GM15510 (cell line): Measurements from ENCODE around the gene ARHGAP26.

ENCODE experiments used
- POLR2A ChIP-seq: IDR thresholded peaks from 3 replicates; pipeline ENCODE4 v1.6.1; 2011; ENCODE audit warnings: borderline replicate concordance; ENCODE audit not compliant: insufficient read length; ENCODE audit errors: extremely low read depth

The ARHGAP26 gene

DNA sequence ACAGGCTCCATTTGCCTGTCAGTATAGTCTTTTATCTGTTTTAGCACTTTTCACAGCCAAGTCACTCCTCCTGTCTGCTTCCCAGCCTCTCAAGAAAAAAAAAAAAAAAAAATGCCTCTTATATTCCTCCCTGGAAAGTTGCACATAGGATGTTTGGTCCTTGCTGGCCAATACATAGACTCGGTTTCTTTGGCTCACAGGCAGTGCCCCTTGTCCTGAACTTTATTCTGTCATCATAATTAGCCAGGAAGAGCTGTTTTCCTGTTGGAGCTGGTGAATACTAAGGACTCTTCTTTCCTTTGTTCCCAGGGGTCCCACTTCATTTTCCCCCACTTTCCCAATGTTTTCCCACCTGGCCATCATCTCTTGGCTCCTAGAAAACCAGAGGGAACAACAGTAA lies 442.1 kb downstream of the ARHGAP26 start:
- no peak for TF ChIP-seq POLR2A

- no peak for TF ChIP-seq POLR2A
These were observed 443.2 kb downstream of the ARHGAP26 start for GRCh38 chr5:143213231-143213850.

GRCh38 chr5:143213851-143214363 lies 443.7 kb downstream of the ARHGAP26 start:
- TF ChIP-seq POLR2A, result peak; percentile 8

- no peak for TF ChIP-seq POLR2A
These were observed 444.3 kb downstream of the ARHGAP26 start for GRCh38 chr5:143214458-143214857.

DNA sequence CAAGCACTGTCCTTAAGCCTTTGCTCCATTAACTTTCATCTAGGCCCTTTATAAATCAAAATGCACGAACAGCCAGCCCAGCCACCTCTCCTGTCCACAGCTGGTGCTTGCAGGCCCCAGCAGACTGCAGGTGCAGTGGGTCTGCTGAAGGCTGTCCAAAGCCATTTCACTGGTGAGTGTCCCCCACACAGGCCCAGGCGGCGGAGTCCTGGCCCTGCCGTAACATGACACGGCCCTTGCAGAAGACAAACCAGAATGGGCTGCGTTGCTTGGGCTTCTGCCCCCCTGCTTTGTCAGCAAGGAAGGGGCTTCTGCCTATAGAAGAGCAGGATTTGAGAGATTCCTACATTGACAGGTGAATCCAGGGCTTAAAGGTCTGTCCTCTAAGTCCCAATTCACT lies 444.7 kb downstream of the ARHGAP26 start:
- no peak for TF ChIP-seq POLR2A

DNA sequence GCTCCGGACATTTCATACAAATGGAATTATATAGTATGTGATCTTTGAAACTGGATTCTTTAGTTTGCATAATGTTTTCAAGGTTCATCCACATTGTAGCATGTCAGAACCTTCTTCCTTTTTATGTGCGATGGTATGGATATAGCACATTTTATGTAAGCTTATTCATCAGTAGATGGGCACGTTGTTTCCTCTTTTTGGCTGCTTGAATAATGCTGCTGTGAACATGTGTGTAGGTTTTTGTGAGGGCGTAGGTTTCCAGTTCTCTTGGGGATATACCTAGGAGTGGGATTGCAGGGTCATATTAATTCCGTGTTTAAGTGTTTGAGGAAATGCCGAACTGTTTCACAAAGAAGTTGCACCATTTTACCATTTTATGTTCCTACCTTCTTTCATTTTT lies 445.5 kb downstream of the ARHGAP26 start:
- TF ChIP-seq POLR2A, result no peak

DNA sequence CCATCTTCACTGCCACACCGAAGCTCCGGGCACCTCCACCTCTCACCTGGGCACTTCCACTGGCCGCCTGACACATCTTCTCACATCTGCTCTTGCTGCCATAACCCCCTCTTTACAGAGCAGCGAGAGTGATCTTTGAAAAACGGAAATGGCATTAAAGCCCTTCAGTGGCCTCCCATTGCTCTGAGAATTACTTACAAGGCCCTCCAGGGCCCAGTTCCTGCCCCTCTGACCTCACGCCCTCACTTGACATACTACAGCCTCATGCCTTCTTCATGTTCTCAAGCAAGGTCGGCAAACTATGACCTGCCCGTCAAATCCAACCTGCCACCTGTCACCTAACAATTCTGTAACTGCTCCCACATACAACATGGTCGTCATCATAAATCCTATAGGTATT lies 446.0 kb downstream of the ARHGAP26 start:
- no peak for TF ChIP-seq POLR2A

- TF ChIP-seq POLR2A, result no peak
These were observed 447.1 kb downstream of the ARHGAP26 start for GRCh38 chr5:143217065-143217803.

DNA sequence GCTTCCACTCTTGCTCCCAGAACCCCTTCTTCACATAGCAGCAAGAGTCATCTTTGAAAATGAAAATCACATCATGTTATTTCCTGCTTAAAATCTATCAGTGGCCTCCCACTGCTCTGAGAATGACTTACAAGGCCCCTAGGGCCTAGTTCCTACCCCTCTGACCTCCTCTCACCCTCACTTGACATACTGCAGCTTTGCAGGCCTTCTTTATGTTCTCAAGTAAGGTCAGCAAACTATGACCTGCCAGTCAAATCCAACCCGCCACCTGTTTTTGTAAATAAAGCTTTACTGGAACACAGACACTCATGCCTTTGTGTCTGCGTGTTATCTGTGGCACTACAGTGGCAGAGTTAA lies 447.6 kb downstream of the ARHGAP26 start:
- TF ChIP-seq POLR2A, result no peak

DNA sequence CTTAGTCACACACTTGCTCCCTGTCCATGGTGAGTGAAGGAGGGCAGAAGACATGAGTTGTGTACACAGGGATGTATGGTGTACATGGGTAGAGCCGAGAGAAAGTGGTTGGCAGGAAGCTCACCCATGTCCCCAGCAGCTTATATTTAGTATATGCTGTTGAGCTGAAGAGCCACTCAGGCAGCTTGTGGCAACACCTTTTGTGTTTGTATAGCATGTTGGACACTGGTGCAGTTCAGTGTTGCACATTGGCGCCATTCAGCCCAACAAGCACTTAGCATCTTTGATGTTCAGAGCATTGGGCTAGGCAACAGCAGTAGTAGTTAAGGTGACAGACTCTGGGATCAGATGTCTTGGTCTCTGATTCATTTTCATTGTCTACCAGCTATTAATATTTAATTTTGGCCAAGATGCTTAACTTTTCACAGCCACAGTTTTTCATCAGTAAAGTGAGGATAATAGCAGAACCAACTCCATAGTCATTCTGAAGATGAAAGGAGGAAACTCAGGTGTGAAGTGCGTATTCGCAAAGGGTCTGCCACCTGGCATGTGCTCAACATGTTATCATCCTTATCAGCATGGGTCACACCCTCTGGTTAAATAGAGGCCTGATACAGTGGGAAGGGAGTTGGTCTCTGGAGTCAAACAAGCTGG lies 448.5 kb downstream of the ARHGAP26 start:
- TF ChIP-seq POLR2A, result no peak

DNA sequence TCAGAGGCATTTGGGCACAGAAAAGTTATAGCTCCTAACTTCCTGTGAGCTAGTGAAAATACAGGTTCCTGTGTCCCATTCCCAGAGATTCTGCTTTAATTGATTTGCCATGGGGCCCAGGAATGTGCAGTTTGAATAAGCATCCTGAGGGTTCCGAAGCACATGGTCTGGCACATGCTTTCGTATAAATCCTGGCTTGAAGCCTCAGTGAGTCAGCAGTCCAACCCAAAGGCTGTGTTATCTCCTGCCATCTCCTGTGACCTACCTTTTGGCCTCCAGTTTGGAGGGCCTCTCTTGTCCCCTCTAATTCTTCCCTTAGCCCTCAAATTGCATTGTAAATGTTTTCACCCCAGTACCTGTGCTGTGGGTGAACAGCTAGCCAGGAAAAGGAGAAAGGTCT lies 449.5 kb downstream of the ARHGAP26 start:
- TF ChIP-seq POLR2A, result no peak

DNA sequence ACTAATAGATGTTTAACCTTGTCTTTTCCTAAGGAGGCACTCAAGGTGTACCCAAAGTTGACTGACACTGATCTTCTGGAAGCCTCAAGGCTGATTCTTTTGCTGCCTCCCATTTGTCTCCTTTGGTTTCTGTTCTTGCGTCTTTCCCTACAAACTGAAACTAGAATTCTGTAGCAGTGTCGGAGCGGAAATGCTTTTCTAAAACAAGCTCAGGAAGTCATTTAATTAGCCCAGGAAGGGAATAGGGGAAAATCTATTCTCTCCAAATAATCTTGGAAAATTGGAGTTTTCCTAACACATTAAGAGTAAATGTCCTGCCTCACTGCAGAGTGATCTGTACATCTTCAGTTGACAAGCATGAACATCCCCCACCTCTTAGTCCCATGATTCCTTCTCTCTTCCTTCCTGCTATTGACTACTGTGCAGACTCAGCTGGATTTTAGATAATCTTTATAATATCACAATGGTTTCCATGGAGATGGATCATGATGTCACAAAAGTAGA lies 450.6 kb downstream of the ARHGAP26 start:
- TF ChIP-seq POLR2A, result no peak

GRCh38 chr5:143222287-143223231 lies 452.4 kb downstream of the ARHGAP26 start:
- TF ChIP-seq POLR2A, result no peak

GRCh38 chr5:143224672-143225071 lies 454.5 kb downstream of the ARHGAP26 start:
- no peak for TF ChIP-seq POLR2A
